HG03575 (cell line): ENCODE results near the gene CNTN6.
"Not testable (repeated sequence)": the region's sequence is repeated elsewhere in the genome, so short reads cannot be mapped to it uniquely, and the experiment has no call there.

ENCODE experiments used
- ATAC-seq: cut with Tn5 transposase; IDR thresholded peaks from one replicate; pipeline ENCODE4 v1.9.1; 2021; ENCODE audit not compliant: unreplicated experiment, insufficient number of reproducible peaks, low FRiP score; ENCODE audit errors: extremely low read depth

Gene CNTN6

DNA sequence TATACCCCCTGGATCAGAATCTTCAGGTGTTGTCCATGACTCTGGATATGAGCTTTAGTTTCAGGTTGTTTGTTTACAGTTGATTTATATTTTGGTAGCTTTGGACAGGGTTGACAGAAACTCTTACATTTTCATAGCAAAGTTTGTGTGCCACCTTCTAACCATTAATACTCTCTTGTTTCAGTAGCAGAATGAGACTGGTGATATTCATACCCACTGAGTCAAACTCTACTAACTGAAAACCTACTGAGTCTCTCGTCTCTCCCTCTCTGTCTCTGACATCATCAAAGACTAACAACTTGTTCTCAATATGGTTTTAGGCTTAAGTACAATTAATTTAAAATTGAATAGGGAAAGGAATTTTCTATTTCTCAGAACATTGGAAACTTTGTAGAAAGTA, 282.3 kb downstream of the CNTN6 start:
- ATAC-seq, result no peak

DNA sequence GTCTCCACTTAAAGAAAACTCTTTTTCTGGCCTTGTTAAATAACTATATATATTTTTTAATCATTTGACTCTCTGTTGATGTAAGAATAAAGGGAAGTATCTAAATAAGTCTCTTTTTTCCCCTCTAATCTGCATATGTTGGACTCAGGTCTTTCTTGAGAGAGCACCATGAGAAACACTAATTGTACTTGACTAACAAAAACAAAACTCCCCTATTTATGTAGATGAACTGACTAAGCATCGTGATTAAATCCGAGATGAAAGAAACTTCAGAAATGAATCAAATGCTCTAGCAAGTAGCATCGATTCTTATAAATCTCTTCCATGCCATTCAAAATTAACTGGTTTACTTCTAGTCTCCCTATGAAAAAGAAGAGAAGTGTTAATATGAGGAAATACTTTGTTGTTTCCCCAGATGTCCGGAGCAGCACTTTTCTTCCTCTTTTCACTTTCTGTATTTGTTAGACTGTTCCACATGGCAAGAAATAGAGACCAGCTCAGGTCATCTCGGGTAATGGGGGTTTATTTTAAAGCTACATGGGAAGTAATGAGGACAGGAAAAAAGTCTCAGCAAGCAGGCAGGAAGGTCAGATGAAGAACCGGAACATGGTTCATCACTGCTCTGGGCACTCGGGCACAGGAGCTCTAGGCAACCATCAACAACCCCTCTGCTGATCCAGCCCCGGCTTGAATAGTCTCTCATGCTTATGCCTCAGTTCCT, 288.3 kb downstream of the CNTN6 start:
- peak; percentile 93 for ATAC-seq

DNA sequence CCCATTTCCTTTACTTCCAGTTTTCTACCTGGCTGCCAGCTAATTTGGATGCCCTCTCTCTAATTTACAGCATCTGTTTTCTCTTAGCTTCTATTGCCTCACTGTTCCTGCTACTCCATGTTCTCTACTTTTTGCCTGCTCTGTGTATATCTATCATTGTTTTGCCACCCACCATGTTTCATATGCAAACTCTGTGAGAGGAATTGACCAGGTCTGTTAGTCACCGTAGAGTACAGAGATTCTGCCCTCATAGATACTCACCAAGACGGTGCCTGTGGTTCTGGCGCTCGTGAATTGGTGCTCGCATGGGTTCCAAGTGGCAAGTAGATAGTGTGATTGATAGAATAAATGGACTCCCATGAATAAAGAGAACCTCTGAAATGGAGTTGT, 288.8 kb downstream of the CNTN6 start:
- peak; percentile 24 for ATAC-seq

DNA sequence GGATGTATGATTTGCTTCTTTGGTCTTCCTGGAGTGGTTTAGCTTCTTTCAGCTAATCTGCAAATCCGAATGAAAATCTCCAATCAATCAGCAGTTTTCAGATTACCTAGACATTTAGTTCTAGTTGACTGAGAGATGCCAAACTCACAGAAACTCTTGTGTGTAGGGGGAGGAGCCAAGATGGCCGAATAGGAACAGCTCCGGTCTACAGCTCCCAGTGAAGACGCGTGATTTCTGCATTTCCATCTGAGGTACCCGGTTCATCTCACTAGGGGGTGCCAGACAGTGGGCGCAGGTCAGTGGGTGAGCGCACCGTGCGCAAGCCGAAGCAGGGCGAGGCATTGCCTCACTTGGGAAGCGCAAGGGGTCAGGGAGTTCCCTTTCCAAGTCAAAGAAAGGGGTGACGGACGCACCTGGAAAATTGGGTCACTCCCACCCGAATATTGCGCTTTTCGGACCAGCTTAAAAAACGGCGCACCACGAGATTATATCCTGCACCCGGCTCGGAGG, 294.6 kb downstream of the CNTN6 start:
- not testable (repeated sequence) for ATAC-seq

DNA sequence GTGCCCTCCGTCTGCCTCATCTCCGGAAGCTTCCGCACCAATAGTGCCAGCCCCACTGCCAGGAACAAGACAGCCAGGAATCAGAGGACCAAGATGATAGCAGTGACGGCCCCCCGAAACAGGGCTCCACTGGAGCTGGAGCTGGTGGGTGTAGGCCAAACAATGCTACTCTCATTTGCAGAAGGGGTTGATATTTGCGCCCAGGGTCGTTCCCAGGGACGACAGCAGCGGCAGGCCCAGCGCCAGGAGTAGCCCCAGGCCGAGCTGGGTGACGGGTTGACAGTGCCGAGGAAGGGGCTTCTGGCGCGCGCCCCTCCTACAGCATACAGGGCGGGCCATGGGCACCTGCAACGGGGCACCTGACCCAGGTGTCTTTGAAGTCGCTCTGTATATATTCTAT, 301.4 kb downstream of the CNTN6 start:
- no peak for ATAC-seq

DNA sequence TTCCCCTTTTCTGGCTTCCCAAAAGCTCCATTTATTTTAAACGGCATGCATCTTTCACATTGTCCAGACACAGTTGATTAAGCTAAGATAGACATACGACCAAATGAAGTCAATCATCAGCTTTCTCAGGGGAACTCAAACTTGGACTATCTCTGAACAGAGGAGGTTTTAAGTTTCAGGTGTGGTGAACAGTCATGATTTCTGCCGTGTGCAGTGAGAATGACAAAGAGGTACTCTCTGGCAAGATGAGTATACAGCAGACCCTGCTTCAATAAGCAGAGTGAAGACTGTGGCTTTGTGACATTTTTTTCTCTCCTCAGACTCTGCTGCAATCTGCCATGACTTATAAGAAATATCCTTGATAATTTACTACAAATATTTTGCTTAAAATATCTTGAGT, 307.7 kb downstream of the CNTN6 start:
- ATAC-seq, result no peak

DNA sequence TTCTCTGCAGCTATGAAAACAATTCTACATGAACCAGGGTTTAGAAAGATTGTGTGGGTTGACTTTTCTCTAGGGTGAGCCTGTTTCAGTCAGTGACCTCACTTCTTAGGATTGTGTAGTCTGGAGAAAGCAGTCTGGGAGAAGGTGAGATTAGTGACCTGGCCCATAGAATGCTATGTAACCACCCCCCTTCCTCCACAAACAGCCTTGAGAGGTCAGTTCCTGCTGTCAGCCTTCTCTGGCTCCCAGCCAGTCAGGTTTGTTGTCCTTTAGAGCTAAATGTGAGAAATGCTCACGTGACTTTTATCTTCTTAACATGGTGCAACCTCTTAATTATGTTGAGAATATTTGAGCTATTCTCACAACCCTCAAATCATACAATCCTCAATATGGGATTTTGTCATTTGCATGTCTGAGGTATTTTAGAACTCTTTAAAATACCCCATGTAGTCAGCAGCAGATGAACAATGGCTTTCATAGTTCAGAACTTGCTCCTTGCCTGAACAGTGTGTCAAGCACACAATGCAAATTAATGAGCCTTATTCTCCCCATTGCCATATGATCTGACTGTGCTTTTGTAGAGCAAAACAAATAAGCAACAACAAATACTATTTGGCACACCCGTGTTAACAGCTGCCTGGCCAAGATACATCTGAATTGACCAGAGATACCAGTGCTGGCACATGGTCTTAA, 311.6 kb downstream of the CNTN6 start:
- ATAC-seq, result no peak

DNA sequence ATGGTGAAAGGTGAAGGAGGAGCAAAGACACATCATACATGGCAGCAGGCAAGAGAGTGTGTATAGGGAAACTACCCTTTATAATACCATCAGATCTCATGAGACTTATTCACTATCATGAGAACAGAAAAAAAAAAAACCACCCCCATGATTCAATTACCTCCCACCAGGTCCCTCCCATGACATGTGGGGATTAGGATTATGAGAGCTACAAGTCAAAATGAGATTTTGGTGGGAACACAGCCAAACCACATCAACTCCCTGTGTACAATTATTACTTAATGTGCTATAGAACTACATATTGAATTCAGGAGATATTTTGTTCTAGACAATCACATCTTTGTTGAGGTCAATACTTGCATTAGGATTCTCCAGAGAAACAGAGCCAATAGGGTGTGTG, 313.4 kb downstream of the CNTN6 start:
- ATAC-seq, result no peak

DNA sequence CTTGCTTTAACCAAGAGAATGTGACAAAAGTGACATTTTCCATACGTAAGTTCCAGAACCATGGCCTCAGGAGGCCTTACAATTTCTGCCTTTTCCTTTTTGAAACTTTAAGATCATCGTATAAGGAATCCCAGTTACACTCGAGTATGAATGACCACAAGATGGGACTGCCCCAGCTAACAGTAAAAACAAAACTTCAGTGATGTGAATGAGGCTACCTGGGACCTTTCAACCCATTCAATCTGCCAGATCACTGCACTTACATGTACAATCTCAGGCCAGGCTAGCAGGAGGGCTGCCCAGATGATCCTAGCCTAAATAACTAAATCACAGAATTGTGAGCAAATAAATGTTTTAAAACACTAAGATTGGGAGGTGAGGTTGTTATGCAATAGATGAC, 328.8 kb downstream of the CNTN6 start:
- ATAC-seq, result no peak

DNA sequence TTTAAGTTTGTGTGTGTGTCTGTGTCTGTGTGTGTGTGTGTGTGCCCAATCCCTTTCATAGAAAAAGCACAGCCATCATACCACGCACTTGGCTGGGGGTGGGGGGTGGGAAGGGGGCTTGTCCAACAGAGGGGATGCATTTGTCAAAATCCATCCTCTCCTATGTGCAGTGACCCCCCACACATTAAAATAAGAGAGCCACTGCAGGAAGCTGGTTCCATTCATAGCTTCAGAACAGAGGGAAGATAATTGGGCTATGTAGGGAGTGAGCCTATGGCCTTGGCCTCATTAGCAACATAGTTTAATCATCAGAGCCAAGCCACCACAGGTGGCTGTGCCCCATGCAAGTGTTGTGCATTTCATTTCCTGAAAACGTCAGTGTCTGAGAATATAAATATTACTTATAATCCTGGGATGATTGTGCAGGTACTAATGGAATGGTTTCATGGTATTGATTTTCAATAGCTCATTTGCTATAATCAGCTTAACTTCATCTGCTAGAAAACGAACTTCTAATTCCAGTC, 330.8 kb downstream of the CNTN6 start:
- no peak for ATAC-seq

DNA sequence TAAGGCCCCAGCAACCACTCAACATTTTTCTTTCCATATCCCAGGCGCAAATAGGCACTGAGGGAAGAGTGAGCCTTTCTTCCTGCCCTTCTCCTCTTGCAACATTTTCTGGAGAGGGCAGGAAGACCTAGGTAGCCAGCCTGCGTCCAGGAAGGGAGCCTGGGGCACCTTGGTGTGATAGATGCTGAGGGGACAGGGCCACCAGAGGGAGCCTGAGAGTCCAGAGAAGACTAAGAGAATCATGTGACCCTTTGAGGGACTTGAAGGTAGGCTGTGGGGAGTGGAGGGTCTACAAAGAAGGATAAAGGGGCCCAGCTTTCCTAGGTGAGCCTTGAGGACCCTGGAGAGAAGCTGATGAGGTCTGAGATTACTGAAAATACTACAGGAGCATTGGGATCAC, 346.6 kb downstream of the CNTN6 start:
- no peak for ATAC-seq

DNA sequence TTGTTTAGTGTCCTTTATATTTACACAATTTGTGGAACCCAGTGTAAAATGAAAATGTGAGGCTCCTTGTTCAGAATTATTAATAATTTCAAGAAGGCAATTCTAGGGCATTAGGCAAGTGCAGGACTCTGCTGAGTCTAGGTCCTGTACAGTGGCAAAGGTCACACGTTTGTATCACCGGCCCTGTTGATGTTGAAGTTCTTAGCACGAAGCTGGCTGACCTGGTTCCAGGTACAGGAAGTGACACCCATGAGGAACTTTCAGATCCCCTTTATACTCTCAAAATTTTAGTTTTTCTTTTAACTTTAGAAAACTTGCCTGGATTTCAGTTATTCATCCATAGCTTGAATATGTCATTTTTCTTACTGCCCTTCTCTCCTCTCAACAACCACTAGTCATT, 349.4 kb downstream of the CNTN6 start:
- ATAC-seq, result no peak

DNA sequence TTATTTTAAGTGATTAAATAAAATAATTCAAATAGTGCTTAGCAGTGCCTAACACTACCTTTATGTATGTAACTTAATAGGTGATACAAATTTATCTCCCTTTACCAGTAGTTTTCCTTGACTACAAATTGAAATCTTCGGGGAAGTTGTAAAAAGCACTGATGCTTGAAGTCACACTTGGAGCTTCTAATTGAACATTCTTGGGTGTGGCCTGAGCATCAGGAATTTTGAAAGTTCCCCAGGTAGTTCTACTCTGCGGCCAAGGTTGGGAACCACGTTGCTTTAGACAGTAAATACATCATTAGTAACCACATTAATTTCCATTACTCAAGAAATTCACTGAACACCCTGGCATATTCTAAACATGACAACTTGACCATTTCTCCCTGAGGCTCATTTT, 351.4 kb downstream of the CNTN6 start:
- ATAC-seq, result no peak

DNA sequence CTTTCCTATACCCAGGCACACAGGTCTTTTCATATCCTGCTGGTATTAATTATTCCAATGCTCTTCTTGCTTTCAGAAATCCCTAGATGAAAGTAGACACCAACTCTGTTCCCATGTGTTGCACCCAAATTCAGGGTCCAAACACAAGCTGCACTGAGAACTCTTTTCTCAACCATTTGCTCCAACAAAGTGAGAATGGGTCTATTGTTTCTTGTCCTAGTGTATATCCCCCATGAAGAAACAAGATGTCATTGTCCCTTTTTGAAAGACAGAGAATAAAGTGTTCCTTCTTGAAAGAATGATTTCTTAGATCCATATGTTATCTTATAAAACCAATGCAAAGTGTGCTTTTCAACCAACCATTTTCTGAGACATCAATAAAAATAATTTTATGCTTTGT, 353.7 kb downstream of the CNTN6 start:
- no peak for ATAC-seq

DNA sequence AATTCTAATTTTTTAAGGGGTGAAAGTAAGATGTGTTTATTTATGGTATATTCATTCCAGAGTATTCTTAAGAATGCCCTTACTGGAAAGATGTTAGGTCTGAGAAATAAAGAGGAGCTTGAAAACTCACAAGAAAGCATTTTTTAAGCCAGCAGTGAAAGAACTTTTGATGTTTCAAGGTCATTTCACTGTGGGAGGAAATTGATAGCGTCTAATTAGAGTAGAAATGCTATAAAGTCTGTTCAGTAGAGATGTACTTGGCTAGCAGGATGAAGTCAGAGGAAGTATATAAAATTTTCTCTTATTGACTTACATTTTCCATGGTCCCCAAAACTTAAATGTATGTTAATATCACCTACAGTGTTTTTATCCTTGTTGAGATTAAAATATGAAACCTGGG, 354.6 kb downstream of the CNTN6 start:
- no peak for ATAC-seq

DNA sequence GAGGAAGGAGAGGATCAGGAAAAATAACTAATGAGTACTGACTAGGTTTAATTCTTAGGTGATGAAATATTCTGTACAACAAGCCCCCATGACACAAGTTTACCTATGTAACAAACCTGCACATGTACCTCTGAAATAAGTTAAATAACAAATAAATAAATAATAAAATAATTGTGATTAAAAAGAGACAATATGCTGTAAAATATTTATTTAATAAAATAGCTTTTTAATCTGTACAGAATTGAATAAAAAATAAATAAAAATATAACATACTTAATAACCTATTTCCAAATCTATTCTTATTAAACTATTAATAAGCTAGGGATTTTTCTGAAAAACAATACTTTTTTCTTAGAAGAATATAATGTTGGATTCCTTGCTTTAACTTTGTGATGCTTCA, 355.6 kb downstream of the CNTN6 start:
- no peak for ATAC-seq
